Measurements from ENCODE around the gene ATR. TPM values are rescaled to one million over a fixed set of nuclear protein-coding genes. Genes with fewer than 3 reads are reported as not detected.

Gene ATR
- total and polyA plus RNA-seq, 9 of the 15 experiments (the other 6 are each of a cell fraction or from before 2014, with no cell fraction given), result 18.0 to 37.8 (median 23.2) TPM

- TF ChIP-seq TEAD4 (IDR thresholded peaks at IDR 0.05; ENCODE audit: low read length) (peak; percentile 98), TEAD4 (CRISPR knock-in tag; IDR thresholded peaks at IDR 0.05; ENCODE audit: borderline replicate concordance) (no peak), SMARCA4 (IDR thresholded peaks at IDR 0.05) (peak; percentile 87), CBFA2T2 (conservative IDR thresholded peaks at IDR 0.05) (peak; percentile 97), POLR2AphosphoS5 (IDR thresholded peaks at IDR 0.05; ENCODE audit: control insufficient read depth, insufficient read depth, low read depth, low read length) (peak; percentile 95), USF1 (CRISPR knock-in tag; IDR thresholded peaks at IDR 0.05) (no peak), COPS2 (conservative IDR thresholded peaks at IDR 0.05) (no peak), TEAD1 (CRISPR knock-in tag; IDR thresholded peaks at IDR 0.05) (0 out of 4 replicates have a peak, but pooled peaks of 1 of the 2 experiments have one; percentile 5), ZNF280B (CRISPR knock-in tag; IDR thresholded peaks at IDR 0.05) (no peak), CREM (IDR thresholded peaks at IDR 0.05; ENCODE audit: low read depth) (peak; percentile 45; the same call in 1 of the 2 replicates), JUN (IDR thresholded peaks at IDR 0.05; ENCODE audit: borderline replicate concordance, low read depth, low read length) (peak; percentile 19; the same call in 1 of the 2 replicates), JUN (CRISPR knock-in tag; IDR thresholded peaks at IDR 0.05; ENCODE audit: borderline replicate concordance) (no peak), DLX4 (CRISPR knock-in tag; IDR thresholded peaks at IDR 0.05) (no peak), TCF3 (CRISPR knock-in tag; IDR thresholded peaks at IDR 0.05) (peak; percentile 96), PHB2 (IDR thresholded peaks at IDR 0.05; ENCODE audit: low read depth) (peak; percentile 67), ZFPM2 (CRISPR knock-in tag; IDR thresholded peaks at IDR 0.05) (no peak), CBX8 (IDR thresholded peaks at IDR 0.05; ENCODE audit: borderline replicate concordance, extremely low read depth, low read depth, low read length, poor library complexity, severe bottlenecking) (no peak), POLR2B (IDR thresholded peaks at IDR 0.05; ENCODE audit: low read depth, partially characterized antibody) (no peak), SP2 (IDR thresholded peaks at IDR 0.05; ENCODE audit: extremely low read depth, low read depth, low read length, poor library complexity, severe bottlenecking) (no peak), CCNT2 (IDR thresholded peaks at IDR 0.05; ENCODE audit: borderline replicate concordance, extremely low read depth, insufficient read length, low read depth, low read length) (peak; percentile 55), ILK (tag; IDR thresholded peaks at IDR 0.05; ENCODE audit: borderline replicate concordance, low read depth) (no peak), DMBX1 (CRISPR knock-in tag; IDR thresholded peaks at IDR 0.05; ENCODE audit: borderline replicate concordance) (peak; percentile 79), ZNF589 (CRISPR knock-in tag; IDR thresholded peaks at IDR 0.05; ENCODE audit: low read depth) (peak; percentile 73; the same call in 1 of the 2 replicates)
Measured at GRCh38 chr3:142618917-142619461, 40.5 kb upstream of the ATR start (continued).
